ENCODE results near the gene GRID1. TPM values are rescaled to one million over a fixed set of nuclear protein-coding genes. Genes with fewer than 3 reads are reported as not detected.

The GRID1 gene
- polyA plus RNA-seq, 1 of the 3 experiments (the other 2 are of a cell fraction) = 0.13 TPM

- TF ChIP-seq REST (IDR thresholded peaks at IDR 0.05; ENCODE audit: low read depth, low read length) (no peak), ZBTB33 (IDR thresholded peaks at IDR 0.05; ENCODE audit: borderline replicate concordance, low read depth) (no peak), FOXJ3 (CRISPR knock-in tag; IDR thresholded peaks at IDR 0.05) (no peak), SIN3A (IDR thresholded peaks at IDR 0.05; ENCODE audit: borderline replicate concordance, low read depth, low read length) (no peak), NRF1 (IDR thresholded peaks at IDR 0.05; ENCODE audit: low read depth, low read length) (no peak), EZH2phosphoT487 (IDR thresholded peaks at IDR 0.05; ENCODE audit: borderline replicate concordance, low read depth) (no peak), ELF1 (IDR thresholded peaks at IDR 0.05) (no peak), CTCF (IDR thresholded peaks at IDR 0.05) (no peak), YY1 (IDR thresholded peaks at IDR 0.05; ENCODE audit: low read depth) (no peak), RXRA (IDR thresholded peaks at IDR 0.05; ENCODE audit: borderline replicate concordance, low read depth) (no peak), EP300 (IDR thresholded peaks at IDR 0.05; ENCODE audit: borderline replicate concordance in 1 of 2, low read depth in 1 of 2, low read length in 1 of 2) (no peak), CHD2 (IDR thresholded peaks at IDR 0.05; ENCODE audit: low read length, partially characterized antibody) (no peak)
Observed at GRCh38 chr10:86191166-86191565, 175.4 kb downstream of the GRID1 start (continued).

- WGBS (ENCODE audit: low lambda C conversion rate) = 25% methylated on average over 1 of the region's 2 CpGs
- H3K4me1 ChIP-seq (ENCODE audit: control insufficient read depth in 1 of 2, insufficient read depth in 2 of 2, low read depth in 1 of 2, low read length in 1 of 2) = peaks cover 0 to 4% of the 10 kb centered on the region in 2 experiments; a peak in 1 of 4 replicates
- no peaks in the 10 kb centered on the region for H3K27me3 ChIP-seq (ENCODE audit: insufficient read depth)
- no peak overlapping the region for H3K9ac ChIP-seq
- H3K4me2 ChIP-seq = no peak overlapping the region
- H3K9me3 ChIP-seq = no peaks in the 10 kb centered on the region
- no peak overlapping the region for H2AFZ ChIP-seq (ENCODE audit: low read depth)
- DNase-seq = no peak
- H3F3A ChIP-seq (replicated peaks; ENCODE audit: insufficient read depth) = no peaks in the 10 kb centered on the region
- no peaks in the 10 kb centered on the region for H3K36me3 ChIP-seq (replicated peaks in 1 of 2; ENCODE audit: control insufficient read depth in 1 of 2, insufficient read depth in 2 of 2, low read length in 1 of 2)
- no peak overlapping the region for H3K4me3 ChIP-seq (ENCODE audit: low read depth in 2 of 2, low read length in 1 of 2)
- no peaks in the 10 kb centered on the region for H3K79me2 ChIP-seq (ENCODE audit: insufficient read depth)
- ChIA-PET POLR2A (no interaction called here), CTCF (interaction anchor here (0.9 kb wide), 1 partner anchor 12 kb away, joined by 3 read pairs; no protein-coding TSS in a partner anchor)
- H3K9me2 ChIP-seq = no peaks in the 10 kb centered on the region
- no peak overlapping the region for H3K27ac ChIP-seq (ENCODE audit: low read depth in 2 of 2, low read length in 1 of 2)
- no peaks in the 10 kb centered on the region for H4K20me1 ChIP-seq (ENCODE audit: insufficient read depth)
- no peak for TF ChIP-seq TAF1 (IDR thresholded peaks at IDR 0.05; ENCODE audit: borderline replicate concordance, low read depth, low read length)
- TF ChIP-seq JUND (IDR thresholded peaks at IDR 0.05) = no peak
- no peak for TF ChIP-seq EP300 (IDR thresholded peaks at IDR 0.05; ENCODE audit: borderline replicate concordance in 1 of 2, low read depth in 1 of 2, low read length in 1 of 2)
- no peak for TF ChIP-seq PBX3 (IDR thresholded peaks at IDR 0.05)
- TF ChIP-seq NRF1 (IDR thresholded peaks at IDR 0.05; ENCODE audit: low read depth, low read length) = no peak
- TF ChIP-seq RFX5 (IDR thresholded peaks at IDR 0.05; ENCODE audit: low read length) = no peak
- TF ChIP-seq SIN3A (IDR thresholded peaks at IDR 0.05; ENCODE audit: borderline replicate concordance, low read depth, low read length) = no peak
- no peak for TF ChIP-seq GABPA (IDR thresholded peaks at IDR 0.05; ENCODE audit: low read depth)
- no peak for TF ChIP-seq GATA2 (CRISPR knock-in tag; IDR thresholded peaks at IDR 0.05)
- TF ChIP-seq RXRA (IDR thresholded peaks at IDR 0.05; ENCODE audit: borderline replicate concordance, low read depth) = no peak
- TF ChIP-seq RCOR1 (IDR thresholded peaks at IDR 0.05; ENCODE audit: low read length) = no peak
- TF ChIP-seq SMC3 (IDR thresholded peaks at IDR 0.05; ENCODE audit: low read depth, low read length) = no peak
- no peak for TF ChIP-seq TCF12 (IDR thresholded peaks at IDR 0.05)
- no peak for TF ChIP-seq RAD21 (IDR thresholded peaks at IDR 0.05; ENCODE audit: low read length)
Observed at GRCh38 chr10:86190291-86190690, 176.3 kb downstream of the GRID1 start.
